LHCN-M2 (cell line): ENCODE data around the gene CYP46A1. TPM values are rescaled to one million over a fixed set of nuclear protein-coding genes. Genes with fewer than 3 reads are reported as not detected.

Experiments used
- total RNA-seq: library from RNA; depleted of rRNA; stranded (reverse); fragments of >200 nt; gene quantifications from 2 replicates; pipeline ENCODE4 v1.2.3, GENCODE V29; 2014; rRNA removed

CYP46A1 gene
- total RNA-seq, 1 experiment from 2014 or later = 0.40 TPM

Other genes with a start within 250 kb of the CYP46A1 start
- 48.5 and 50.3 TPM in 2 replicates for gene SETD3, start 203.4 kb upstream of the CYP46A1 start, total RNA-seq
- 9.4 and 19.8 TPM in 2 replicates for gene CCNK, start 202.9 kb upstream of the CYP46A1 start, total RNA-seq
- gene CCDC85C, start 80.1 kb upstream of the CYP46A1 start, total RNA-seq = 1.9 and 2.4 TPM in 2 replicates
- 0.45 and 0.92 TPM in 2 replicates for gene HHIPL1, start 39.2 kb upstream of the CYP46A1 start, total RNA-seq
- 27.2 and 27.8 TPM in 2 replicates for gene EML1, start 109.1 kb downstream of the CYP46A1 start, total RNA-seq